GM18907 (cell line): ENCODE measurements around the gene CHRNA4.
"Not testable (repeated sequence)": the region's sequence is repeated elsewhere in the genome, so short reads cannot be mapped to it uniquely, and the experiment has no call there.

ENCODE experiments used
- ATAC-seq: cut with Tn5 transposase; IDR thresholded peaks from one replicate; pipeline ENCODE4 v1.9.1; 2021; ENCODE audit warnings: mild to moderate bottlenecking, moderate library complexity; ENCODE audit not compliant: unreplicated experiment

The CHRNA4 gene

DNA sequence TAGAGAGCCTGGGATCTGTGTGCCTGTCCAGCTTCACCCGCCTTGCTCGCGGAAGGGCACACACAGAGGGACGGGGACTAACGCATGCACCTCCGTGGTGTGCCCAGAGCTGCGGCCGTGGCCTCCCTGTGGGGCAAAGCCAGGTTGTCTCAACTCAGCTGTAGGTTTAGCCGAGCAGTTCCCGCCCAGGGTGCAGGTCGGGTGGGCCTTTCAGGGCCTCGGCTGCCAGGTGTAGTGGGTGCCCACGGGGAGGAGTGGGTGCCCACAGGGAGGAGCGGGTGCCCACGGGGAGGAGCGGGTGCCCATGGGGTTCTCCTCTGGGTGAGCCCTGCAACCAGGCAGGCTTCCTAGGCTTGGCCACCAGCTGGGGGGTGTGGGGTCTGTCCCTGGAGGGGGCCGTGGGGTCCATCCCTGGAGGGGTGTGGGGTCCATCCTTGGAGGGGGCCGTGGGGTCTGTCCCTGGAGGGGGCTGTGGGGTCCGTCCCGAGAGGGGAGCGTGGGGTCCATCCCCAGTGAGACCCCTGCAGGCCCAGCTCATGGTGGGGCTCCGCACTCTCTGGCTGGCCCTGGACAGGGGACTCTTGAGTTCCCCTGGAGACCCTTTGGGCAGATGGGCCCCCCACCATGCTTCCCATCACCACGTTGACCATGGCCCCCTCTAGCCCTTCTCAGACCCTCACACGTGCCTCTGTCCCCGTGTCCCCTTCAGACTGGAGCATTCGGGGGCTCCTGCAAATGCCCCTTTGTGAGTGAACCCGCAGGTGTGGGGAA, 37.8 kb upstream of the CHRNA4 start:
- ATAC-seq = no peak

GRCh38 chr20:63397946-63398450, 36.8 kb upstream of the CHRNA4 start:
- ATAC-seq = no peak

DNA sequence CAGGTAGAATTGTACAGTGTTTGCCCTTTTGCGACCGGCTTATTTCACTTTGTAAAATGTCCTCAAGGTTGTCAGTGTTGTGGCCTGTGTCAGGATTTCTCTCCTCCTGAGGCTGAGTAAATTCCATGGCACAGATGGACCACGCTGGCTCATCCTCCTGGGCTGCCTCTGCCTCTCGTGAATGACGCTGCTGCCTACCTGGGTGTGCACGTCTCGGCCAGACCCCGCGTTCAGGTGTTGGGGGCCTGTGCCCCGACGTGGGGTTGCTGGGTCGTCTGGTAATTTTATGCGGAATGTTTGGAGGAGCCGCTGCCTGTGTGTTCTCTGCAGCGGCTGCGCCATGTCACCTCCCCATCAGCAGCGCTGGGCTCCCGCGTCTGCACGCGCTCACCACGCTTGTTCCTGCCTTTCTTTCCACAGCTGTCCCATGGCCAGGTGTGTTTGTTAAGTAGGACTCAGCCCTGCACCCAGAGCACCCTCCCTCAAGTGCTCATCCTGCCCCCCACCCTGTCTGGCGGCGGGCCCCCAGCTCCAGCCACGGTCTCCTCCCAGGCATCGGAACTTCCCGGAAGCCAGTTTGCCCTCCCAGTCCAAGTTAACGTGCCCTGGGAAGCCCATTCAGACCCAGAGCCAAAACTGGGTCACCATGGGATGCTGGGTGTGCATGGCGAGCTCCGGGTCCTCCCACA, 36.1 kb upstream of the CHRNA4 start:
- no peak for ATAC-seq

- ATAC-seq = no peak
These were observed 35.2 kb upstream of the CHRNA4 start for GRCh38 chr20:63396300-63396699.

DNA sequence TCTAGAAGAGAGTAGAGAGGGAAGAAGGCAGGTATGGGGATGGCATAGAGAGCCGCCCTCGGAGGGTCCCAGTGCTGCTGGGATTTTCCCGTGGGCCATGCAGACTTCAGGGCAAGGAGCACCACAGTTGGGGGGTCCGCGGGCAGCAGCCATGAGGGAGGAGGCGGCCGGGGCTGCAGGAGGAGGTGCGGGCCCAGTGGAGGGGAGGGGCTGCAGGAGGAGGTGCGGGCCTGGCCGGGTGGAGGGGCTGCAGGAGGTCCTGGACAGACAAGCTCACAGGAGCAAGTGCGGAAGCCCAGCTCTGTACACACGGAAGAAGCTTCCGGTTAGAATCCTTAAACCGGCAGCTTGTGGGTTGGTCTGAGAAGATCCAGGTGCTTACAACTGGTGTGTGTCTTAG, 34.6 kb upstream of the CHRNA4 start:
- no peak for ATAC-seq

GRCh38 chr20:63394920-63395455, 33.8 kb upstream of the CHRNA4 start:
- no peak for ATAC-seq

DNA sequence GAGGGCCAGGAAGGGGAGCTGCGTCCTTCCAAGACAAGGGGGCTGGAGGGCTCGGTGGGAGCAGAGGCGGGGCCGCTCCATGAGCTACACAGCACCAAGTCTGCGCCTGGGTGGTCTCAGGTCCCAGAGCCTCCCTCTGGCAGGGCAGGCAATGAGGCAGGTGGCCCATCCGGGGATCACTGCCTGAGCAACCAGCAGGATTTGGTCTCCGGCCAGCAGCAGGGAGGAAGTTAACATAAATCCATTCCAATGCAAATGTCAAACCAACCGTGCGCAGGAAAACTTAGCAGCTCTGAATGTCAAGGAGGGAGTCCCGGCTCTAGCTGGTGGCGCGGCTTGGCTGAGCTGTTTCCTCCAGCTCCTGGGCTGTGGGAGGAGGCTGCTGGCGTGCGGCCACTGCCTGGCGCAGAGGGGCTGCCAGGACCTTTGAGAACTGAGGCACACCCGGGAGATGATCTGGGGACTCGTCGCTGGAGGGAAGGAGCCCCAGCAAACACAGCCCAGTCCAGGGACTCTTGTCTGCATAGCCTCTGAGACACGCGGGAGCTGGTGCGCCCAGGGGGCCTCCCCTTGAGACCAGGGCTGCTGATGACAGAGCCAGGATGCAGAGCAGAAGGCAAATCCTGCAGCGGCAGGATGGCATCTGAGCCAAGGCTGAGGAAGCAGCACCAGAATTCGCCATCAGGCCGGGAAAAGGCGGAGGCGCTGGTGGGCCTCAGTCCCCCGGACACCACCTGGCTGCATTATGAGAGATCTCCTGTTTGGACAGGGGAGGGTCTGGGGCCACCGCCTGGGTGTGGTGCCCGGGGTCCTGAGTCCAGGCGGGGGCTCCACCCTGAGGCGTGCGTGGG, 33.1 kb upstream of the CHRNA4 start:
- no peak for ATAC-seq

DNA sequence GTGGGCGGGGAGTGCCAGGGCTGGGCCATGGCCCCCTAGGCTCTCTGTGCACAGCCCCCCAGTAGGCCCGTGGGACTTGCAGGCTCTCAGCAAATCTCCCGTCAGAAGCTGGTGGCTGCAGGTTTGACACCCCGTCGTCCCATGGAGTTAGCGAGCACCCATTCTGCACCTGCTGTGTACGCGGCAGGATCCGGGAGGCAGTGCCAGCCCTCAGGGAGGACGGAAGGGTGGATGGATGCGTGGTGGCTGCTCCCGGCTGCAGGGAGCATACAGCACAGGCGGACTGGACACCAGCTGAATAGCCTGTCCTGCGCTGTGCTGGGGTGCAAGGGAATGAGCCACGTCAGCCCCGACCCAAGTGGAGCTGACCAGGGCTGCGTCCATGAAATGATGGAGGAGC, 32.4 kb upstream of the CHRNA4 start:
- ATAC-seq = no peak

DNA sequence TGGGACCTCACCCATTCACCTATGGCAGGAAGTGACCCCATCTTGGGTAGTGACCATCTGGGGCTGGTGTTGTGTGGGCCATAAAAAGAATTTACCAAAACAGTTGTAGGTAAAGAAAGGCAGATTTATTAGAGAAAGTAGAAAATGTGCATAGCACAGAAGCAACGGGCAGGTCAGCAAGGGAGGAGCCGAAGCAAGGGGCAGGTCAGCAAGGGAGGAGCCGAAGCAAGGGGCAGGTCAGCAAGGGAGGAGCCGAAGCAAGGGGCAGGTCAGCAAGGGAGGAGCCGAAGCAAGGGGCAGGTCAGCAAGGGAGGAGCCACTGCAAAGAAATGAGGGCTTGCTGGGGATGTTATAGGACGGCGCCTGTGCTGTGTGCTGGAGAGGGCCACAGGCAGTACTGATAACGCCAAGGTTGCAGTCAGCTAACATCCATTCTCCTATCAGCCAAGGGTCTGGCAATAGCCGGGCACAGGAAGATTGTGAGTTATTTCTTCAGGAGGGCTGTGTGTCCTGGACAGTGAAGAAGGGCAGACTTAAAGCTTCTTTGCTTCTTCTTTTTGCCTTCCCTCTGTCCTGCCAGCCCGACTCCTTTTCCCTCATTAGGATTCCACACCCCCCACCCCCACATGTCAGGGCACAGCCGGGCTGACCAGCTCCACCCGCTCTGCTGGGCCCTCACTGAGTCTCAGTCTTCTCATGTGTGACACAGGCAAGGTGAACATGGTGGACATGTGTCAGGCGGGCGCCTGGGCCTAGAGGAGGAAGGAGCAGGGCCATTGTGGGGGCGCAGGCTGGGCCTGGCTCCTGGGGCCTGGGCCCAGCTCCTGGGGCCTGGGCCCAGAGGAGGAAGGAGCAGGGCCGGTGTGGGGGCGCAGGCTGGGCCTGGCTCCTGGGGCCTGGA, 31.6 kb upstream of the CHRNA4 start:
- no peak for ATAC-seq

DNA sequence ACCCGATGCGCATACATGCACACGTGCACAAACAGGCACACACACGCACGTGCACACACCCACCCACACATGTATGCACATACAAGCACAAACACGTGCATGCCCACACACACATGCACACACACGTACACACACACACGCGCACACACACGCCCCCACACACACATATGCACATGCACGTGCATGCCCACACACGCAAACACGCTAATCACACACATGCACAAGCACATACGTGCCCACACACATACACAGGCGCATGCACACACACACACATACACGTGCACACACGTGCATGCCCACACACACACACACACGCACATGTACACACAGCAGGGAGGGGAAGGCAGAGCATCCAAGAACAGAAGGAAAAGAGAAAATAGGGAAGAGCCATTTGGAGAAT, 26.8 kb upstream of the CHRNA4 start:
- no peak for ATAC-seq

DNA sequence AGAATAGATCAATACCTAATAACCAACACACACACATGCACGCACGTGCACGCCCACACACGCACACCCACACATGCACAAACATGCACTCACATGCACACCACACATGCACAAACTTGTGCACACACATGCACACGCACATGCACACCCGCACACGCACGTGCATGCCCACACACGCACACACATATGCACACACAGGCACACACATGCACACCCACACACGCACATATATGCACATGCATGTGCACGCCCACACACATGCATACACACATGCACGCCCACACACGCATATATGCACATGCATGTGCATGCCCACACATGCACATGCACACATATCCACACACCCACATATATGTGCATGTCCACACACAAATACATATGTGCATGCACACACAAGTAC, 26.2 kb upstream of the CHRNA4 start:
- no peak for ATAC-seq

DNA sequence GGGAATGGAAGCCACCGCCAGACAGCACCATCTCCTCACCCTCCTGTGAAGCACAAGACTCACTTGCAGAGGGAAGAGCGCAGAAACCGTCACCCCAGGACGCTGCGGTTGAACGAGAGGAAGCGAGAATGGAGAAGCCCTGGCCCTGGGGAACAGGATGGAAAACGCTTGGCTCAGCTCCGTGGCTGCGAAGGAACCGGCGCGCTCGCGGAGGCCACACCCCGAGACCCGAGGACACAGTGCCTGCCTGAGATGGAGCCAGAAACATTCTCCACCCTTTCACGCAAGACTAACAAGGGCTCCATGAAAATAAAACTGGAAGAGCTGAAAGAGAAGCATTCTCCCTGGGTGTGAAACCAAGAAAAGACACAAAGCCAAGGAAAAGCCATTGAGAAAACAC, 25.3 kb upstream of the CHRNA4 start:
- no peak for ATAC-seq

DNA sequence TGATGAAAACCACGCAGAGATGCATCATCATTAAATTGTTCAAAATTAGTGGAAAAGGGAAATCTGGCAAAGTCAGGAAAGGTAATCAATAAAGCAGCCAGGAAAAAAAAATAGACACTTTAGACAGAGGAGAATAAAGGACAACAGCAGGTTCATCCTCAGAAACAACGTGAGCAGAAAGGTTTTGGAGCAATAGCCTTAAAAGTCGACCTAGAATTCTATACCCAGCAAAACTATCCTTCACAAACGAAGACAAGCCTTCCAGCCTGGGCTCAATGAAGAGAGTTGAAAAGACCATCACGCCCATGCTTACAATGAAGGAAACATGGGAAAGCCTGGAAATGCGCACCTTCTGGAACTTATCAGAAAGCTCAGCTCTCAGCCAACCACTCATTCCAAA, 24.7 kb upstream of the CHRNA4 start:
- ATAC-seq = no peak

DNA sequence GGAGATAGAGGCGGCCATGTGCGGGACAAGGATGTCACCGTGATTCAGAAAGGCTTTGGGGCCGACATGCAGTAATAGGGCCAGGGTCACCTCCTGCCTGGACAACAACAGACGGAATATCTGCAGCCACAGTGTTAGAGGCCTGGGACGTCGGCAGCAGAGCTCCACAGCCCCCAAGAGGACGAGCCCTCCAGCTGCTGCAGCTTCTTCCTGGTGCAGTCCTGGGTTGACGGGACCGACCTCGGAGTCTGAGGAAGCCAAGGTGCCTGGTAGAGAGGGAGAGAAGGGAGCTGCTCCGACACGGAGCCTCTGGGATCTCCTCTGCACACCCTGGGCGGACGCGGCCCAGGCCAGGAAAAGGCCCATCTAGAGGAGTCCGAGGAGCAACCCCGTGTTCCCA, 23.2 kb upstream of the CHRNA4 start:
- no peak for ATAC-seq

DNA sequence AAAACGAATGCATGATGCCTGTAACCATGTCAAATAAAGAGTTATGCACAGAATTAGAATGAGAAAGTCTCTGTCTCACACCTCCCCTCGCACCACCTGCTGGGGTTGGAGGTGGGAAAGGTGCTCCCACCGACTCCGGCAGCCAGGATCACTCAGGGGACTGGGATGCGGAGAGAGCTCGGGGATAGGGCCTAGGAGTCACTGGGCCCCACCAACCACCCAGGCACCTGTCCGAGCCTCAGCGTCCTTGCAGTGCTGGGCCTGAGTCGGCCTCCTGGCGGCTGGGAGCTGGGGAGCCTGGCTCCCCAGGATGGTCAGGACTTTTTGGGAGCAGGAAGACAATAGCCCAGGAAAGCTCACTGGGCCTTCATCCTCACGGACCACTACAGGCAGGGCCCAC, 22.4 kb upstream of the CHRNA4 start:
- ATAC-seq = no peak

GRCh38 chr20:63382551-63383300, 21.6 kb upstream of the CHRNA4 start:
- no peak for ATAC-seq

- no peak for ATAC-seq
These were observed 20.8 kb upstream of the CHRNA4 start for GRCh38 chr20:63381781-63382431.

GRCh38 chr20:63380346-63380870, 19.3 kb upstream of the CHRNA4 start:
- ATAC-seq = no peak

GRCh38 chr20:63379872-63380271, 18.7 kb upstream of the CHRNA4 start:
- ATAC-seq = not testable (repeated sequence)
